ENCODE data around the gene MC2R.

MC2R gene
- 0 to 0.19 (median 0) reads per million in 4 experiments for total RNA-seq

DNA sequence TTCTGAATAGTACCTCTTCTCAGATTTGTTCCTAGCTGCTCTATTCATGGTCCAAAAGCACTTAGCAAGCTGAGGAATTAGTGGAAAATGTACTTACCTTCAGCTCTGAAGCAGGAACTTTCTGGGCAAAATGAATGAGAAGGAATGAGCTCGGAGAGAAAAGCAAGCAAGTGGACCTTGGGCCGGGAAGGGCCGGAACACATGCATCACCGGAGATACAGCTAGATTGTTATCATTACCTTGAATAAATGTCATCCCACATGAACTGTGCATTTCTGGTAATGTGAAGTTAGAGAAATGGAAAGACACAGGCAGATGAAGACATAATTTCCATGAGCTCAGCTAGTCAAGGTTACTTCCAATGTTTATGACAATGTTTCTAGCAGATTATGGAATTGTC lies at the start of gene MC2R:
Gene MC2R (minus strand): TSS at position 146 of the 400 bp plus-strand sequence. CDS start 30,018 bp downstream, outside the sequence.
- no peak for DNase-seq

DNA sequence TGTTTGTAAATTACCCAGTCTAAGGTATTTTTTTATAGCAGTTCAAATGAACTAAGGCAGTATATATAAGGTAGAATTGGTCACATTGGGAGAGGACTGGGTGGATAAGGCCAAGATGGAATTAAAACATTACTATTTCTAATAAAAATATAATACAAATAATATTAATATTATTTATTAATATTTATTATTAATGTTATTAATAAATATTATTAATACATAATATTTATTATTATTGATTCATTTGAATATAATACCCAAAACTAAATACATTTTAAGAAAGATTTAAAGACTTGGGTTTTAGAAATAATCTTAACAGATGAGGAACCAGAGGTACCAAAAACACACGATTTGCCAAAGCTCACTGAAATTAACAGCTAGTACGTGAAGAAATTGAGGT lies 30.5 kb upstream of the MC2R start:
- no peak for DNase-seq

DNA sequence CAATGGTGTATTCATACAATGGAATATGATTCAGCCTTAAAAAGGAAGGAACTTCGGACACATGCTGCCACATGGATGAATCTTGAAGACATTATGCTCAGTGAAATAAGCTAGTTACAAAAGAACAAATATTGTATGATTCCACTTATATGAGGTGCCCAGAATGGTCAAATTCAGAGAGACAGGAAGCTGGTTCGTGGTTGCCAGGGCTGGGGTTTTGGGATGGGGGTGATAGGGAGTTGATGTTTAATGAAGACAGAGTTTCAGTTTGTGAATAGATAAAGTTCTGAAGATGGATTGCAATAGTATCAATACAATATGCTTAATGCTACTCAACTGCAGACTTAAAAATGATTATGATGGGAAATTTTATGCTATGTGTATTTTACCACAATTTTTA lies 28.0 kb upstream of the MC2R start:
- DNase-seq, result no peak

DNA sequence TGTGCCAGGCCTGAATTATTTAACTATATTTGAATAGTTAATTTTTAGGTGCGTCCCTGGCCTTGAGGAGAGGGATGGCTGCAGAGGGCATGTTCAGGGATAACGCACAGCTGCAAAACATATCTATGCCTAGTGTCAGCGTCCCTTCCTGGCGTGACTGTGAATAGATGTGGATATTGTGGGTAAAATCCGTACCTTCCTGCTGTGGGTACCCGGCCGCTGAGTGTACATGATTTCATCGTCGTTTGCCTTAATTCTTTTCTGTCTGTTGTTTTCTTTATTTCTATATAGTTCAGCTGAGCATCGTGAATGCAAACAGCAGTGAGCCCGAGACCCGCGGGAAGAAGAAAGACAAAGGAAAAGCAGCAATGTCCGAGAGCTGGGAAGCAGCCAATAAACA lies 25.0 kb upstream of the MC2R start:
- no peak for DNase-seq

DNA sequence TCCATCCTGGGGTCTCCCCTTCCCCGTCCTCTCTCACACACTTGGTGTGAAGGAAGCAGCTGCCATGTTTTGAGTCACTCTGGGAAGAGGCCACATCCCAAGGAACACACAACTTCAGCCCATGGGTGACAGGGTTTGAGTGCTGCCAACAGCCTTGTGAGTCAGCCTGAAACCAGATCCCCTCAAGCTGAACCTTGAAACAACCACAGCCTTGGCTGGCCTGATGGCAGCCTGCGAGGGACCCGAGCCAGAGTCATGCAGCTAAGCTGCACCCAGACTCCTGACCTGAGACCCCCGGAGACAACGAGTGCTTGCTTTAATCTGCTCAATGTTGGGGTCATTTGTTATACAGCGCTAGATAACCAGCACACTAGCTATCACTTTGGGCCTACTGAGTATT lies 19.3 kb upstream of the MC2R start:
- DNase-seq, result no peak

DNA sequence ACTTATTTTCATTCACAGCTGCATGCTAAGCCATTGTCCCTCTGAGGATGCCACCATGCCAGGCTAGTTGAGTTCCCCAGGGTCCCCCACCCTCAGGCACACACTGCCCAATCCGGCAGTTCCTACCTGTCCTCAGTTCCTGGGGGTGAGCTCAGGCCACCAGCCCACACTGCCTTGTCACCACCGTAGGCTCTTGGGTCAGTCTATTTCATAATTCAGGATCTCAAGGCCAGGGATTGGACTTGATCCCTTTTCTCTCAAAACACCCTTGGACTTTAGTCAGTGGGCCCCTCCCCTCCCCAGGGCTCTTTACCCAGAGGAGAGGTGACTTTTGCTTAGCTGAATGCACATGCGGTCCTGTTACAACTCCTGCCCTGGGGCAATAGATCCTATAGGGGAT lies 18.7 kb upstream of the MC2R start:
- no peak for DNase-seq

DNA sequence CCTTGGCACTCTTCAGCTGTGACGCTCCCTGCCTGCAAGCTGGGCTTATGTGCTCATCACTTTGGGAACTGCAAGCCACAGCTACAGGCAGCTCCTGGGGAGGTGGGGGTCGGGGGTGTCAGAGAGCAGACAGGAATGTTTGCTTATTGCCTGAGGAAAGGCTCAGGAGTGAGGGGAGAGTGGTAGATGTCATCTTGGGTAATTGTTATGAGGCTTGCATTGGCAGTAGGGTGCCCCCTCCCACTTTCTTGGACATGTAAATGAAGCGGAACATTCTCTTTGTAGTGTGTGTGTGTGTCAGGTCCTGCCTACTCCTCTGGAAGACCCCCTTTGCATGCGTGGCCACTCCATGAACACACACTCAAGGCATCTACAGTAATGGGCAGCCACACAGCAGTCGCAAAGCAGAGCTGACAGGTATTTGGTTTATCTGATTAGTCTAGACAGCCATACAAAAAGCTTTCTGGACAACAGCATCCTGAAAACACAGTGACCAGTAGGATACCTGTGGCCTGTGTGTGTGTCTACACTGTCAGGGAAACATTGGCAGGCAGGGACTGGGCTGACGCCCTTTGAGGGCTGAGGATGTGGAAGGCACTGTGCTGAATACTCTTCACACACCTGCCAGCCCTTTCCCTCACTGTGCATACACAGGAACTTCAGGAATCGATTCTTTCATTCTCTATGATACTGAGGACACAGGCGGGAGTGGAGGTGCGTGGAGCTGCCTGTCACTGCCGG lies 17.1 kb upstream of the MC2R start:
- DNase-seq, result no peak

DNA sequence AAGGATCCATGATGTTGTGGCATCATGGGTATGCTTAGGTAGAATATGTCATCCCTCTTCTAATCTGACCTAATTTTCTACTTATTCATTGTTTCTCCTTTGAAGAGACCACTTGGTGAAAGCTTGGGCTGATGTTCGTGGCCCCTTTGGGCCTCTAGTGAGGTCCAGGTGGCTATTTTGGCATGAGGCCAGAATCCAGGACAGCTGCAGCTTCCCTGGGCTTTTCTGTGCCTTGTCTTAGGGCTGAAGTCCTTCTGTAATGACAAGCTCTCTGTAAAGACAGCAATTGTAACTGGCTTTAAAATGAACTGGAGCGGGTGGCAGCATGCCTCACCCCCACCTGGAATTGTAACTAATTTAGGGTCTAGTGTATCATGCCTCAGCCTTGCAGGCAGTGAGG lies 15.6 kb upstream of the MC2R start:
- no peak for DNase-seq

DNA sequence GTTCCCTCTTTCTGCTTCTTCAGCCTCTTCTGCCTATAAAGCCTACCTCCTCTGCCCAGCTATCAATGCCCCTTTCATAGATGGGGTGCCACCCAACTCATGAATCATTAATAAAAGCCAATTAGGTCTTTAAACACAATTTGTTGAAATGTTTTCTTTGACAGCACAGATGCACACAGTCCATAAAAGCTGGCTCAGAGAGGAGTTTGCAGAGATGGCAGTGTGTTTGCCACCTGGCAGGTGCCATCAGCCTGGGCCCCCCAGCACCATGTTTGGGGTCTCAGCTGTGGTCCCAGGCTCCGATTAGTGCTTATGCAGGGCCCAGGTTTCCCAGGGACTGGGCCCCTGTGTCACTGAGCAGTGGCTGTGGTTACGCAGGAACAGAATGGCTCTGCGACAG lies 7.9 kb upstream of the MC2R start:
- DNase-seq, result no peak

DNA sequence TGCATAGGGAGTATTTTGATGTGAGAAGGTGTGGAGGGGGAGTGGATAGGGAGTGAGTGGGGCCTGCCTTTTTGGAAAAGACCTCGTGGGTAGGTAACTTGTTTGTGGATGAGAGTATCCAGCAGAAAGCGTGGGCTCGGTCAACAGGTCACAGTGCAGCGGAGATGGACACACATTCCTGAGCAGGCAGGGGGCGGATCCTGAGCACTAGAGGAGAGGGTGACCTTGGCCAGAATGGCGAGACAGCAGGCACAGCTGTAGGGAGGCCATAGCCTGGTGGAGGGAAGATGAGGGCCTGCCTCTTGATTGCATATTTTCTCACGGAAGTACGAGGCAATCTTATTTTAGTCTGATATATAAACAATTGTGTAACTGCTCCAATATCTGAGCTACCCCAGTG lies 3.6 kb upstream of the MC2R start:
- no peak for DNase-seq

DNA sequence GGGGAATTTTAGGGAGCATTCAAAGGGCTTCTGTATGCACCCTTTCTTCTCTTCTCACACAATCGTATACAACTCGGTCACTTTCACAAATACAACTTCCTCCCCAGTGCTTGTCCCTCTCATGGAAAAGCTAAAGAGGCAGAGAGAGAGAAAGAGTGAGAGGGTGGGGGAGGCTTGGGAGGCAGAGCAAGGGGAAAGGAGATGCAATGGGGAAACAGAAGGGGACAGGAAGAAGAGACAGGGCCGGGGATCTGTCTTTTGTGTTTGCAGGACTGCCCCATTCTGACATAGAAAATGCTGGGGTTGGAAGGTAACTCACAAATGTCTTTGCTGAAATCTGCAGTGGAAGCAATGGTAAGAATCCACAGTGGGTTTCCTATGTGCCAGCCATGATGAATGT lies 2.1 kb upstream of the MC2R start:
- DNase-seq, result no peak

DNA sequence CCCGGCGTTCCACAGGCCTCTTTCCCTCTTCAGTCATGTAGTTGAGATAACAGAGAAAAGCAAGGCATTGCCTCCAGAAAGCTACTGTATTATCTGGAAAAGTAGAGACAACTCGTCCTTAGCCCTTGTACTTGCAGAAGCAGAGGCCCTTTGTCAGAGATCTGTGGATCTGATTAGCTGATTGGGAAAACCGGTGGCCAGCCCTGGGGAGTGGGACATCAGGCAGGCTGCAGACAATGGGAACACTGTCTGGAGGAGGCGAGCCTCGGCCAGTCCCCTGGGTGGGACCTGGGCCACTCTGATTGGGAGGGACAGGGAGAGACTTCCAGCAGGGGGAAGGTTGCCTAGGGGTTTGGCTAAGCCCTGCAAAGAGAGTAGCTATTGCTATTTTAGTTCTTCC lies 1.2 kb upstream of the MC2R start:
- DNase-seq, result no peak

DNA sequence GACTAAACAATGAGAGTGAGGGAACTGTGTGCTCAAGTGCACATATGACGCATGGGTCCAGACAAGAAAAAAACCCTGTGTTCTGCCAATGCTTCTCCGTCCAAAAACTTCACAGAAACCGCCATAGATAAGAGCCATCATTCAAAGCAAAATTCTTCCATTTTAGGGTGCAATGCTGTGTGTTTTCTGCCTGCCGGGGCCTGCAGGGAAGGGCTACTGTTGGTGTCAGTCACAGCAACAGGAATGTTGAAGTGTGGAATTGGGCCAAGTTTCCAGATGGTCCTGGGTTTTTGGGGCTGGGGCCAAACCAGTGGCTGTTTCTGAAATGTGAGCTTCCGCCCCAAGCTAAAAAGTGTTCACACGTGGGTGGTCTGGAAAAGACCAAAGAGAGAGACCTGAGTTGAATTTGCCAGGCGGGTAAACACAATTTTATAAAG lies 677 bp upstream of the MC2R start:
- no peak for DNase-seq

DNA sequence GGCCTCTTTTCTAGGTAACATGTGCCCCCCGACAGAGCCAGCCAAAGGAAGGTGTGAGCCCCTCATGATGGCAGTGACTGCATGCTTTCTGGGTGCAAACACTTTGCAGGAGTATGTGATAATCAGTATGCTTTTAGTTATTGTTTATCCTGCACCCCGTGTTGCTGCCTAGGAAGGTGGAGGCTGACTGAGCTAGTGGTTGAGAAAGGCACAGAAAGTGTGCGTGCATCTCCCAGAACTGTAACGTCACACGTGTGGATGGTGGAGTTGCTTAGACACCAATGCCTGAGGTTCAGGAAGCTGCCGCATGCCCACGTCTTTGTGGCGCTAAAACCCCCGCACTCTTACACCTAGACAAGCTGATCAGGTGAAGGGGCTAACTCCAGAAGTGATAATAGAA lies 580 bp downstream of the MC2R start:
- DNase-seq, result no peak

DNA sequence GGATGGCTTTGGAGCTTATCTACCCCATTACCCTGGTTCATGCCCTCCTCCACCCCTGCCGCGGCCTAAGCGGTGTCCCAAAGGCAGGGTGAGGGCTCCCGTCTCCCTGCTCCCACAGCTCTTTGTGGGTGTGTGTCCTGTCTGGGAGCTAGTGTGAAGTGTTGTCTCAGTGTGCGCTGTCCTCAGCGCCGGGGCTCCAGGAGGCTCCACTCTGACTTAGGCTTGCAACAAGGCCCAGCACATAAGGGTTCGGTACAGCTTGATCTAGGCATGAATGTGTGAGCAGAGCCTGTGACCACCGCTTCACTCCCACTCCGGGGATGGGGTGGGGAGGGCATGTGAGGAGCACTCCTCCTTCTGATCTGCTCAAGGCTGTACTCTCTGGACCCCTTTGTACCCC lies 1.2 kb downstream of the MC2R start:
- no peak for DNase-seq

DNA sequence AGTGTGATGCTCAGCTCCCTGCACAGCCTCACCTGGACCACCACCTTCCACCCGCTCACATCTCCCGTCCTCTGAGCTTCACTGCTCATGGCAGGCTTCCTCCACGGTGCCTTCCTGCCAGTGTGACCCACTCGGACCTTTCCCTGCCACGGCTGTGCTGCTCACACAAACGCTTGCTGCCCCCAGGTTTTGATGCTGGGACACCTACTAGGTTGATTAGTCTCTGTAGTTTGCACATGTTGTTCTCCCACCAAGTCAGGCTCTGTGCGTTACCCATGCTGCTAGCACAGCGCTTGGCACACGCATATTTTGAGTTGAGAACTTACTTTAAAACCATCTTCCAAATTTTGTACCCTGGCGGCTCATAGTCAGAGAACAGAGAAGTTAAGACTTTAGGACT lies 2.1 kb downstream of the MC2R start:
- DNase-seq, result no peak

DNA sequence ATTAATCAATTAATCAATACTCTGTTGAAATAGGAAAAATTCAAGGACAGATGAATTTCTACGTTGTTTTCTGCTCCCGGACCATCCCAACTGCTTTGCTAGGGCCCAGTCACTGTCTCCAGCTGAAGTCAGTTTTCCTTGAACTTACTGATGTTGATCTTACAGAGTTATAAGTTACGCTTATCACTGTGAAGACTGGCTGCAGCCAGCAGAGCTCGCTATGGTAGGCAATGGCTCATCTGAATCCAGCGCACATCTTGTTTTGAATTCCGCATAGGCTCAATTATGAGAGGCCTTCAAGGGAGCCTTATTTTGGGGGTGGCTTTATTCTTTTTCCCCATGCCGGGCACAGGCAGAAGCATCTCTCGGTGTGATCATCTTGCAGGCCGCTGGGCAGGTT lies 2.7 kb downstream of the MC2R start:
- no peak for DNase-seq

DNA sequence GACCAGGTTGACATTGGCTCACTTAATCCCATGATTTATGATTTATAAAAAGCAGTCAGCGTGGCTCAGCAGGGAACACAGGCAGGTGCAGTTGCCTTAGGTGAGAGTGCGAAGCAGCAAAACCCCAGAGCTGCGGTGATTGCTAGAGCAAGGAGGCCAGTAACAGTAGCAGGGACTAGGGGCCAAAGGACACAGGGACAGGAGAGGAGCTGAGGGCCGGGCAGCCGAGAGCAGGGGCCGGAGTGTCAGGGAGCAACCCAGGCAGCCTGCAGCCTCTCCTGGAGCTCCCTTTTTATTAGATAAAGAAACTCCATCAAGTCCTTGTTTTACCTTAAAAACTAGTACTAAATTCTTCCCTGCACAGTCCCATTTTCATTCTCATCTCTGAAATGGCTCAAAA lies 4.3 kb downstream of the MC2R start:
- DNase-seq, result no peak

DNA sequence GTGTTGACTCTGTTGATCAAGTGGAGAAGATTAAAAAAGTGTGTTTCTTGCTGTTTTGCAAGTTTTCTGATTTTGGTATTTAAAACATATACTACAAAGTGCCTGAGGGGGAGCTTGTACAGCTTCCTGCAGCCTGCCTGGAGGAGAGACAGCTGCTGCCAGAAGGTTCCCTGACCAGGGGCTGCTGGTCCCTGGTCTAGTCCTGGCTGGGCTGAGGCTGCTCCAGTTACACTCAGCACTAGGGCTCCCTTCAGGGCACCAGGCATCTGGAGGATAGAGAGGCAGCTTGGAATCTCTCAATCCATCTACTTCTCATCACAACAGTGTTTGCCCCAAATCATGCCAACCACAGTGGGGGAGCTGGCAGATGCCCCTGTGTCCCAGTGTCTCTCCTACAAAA lies 4.8 kb downstream of the MC2R start:
- DNase-seq, result no peak

DNA sequence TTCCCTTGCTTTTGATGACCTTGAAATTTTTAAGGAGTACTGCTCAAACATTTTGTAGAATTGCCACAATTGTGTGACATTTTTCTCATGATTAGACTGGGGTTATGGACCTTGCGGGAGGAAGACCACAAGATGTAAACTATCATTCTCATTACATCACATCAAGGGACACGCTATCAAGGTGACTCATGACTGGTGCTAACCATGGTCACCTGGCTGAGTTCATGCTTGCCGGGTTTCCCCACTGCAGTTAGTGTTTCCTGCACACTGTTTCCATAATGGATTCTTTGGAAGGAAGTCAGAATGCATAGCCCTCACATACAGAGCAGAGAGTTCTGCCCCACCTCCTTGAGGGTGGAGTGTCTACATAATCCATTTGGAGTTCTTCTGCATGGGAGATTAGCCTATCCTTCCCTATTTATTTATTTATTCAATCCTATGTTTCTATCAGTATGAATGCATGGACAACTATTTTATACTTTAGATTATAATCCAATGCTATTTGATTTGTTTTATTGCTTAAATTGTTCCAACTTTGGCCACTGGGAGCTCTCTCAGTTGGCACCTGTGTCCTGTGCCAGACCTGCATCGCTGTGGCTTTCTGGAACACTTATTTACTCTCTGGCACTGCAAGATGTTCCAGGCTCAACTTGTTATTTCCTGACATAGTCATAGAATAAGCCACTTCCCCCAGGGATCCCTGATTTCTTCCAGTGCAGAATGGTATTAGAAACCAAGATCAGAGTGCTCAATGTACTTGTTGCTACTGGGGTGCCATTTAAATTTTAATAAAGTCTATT lies 6.0 kb downstream of the MC2R start:
- no peak for DNase-seq

DNA sequence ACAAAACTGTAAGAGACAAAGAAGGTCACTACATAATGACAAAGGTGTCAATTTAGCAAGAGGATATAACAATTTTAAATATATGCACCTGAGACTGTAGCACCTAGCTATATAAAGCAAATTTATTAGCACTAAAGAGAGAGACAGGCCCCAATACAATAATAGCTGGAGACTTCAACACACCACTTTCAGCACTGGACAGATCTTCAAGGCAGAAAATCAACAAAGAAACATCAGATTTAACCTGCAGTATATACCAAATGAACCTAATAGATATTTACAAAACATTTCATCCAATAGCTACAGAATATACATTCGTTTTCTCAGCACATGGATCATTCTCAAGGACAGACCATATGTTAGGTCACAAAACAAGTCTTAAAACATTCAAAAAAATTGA lies 14.7 kb downstream of the MC2R start:
- no peak for DNase-seq

DNA sequence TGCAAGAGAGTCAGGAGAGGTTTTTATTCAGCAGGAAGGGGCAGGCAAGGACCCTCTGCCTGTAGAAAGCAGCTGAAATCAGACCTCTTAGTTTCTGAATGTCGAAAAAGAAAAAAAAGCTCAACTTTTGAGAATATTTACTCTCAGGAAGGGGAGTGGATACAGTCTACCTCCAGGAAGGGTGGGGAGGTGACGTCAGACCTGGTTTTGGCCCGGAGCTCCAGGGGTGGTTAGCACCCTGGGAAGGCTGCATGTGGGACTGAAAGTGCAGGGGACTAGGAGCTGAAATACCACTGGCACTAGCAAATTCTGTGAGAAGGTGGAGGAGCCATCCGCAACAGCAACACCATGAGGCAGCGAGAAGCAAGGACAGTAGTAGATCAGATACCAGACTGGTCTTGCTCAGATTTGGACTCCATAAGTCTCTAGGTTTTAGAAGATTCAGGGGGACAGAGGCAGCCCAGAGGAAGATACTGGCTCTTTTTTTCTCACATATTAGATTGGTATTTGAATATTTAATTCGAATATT lies 19.8 kb downstream of the MC2R start:
- DNase-seq, result no peak

DNA sequence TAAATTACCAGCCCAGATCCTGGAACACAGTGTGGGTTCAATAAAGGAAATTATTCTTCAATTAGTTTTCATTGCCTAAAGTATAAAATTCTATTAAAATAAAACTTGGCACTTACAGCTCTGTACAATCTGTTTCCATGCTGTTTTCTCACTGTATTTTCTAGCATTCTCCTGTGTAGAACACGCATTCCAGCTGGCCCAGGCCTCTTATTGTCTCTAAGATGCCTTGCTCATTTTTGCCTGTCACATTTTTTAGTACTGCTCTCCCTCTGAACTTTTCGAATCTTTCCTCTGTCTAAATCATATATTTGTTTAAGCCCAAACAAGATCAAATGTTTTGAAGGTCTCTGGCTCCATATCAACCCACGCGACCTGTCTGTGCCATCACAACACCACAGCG lies 20.8 kb downstream of the MC2R start:
- no peak for DNase-seq

DNA sequence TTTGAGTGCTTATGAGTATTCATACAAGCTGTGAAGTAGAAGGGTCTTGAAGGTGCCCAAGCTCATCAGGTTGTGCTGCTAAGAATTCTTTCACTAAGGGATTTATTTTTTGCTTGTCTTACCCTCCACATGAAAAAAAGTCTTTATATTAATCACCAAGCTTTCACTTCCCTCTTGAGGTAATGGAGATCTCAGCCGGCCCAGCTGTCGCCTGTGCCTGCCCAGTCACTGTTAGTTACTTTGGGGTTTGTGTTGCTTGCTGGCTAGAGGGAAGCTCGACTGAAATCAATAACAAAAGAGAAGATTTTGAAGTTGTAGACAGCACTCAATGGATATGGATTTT lies 21.9 kb downstream of the MC2R start:
- DNase-seq, result no peak
